PFSK-1 (cell line): ENCODE measurements around the gene NGRN.

Experiments used
- FOXP2 ChIP-seq: optimal IDR thresholded peaks from 2 replicates; pipeline ENCODE3; 2011; ENCODE audit warnings: borderline replicate concordance, control low read depth, inconsistent platforms; ENCODE audit not compliant: insufficient read depth; ENCODE audit errors: extremely low read length, extremely low read depth
- POLR2AphosphoS5 ChIP-seq: IDR thresholded peaks from 2 replicates; pipeline ENCODE4 v1.6.1; 2012; ENCODE audit warnings: low read depth, mild to moderate bottlenecking, control low read depth, low read length, moderate library complexity
- SIN3A ChIP-seq: IDR thresholded peaks from 2 replicates; pipeline ENCODE4 v1.6.1; 2012; ENCODE audit warnings: mild to moderate bottlenecking, low read length, moderate library complexity, borderline replicate concordance; ENCODE audit not compliant: insufficient read depth
- TAF1 ChIP-seq: IDR thresholded peaks from 2 replicates; pipeline ENCODE4 v1.6.1; 2012; ENCODE audit warnings: low read length, control low read depth, borderline replicate concordance; ENCODE audit not compliant: insufficient read depth
- TF ChIP-seq, protein P1 (sequence below), 2 experiments: IDR thresholded peaks; 2 replicates each; pipeline versions ENCODE4 v1.6.1 to v1.8.0; 2011 to 2012; ENCODE audit warnings: low read depth in 2 of 2, low read length in 2 of 2, control low read depth in 1 of 2, inconsistent platforms in 1 of 2, mild to moderate bottlenecking in 1 of 2, moderate library complexity in 1 of 2; ENCODE audit not compliant: insufficient read depth in 1 of 2

NGRN gene

DNA sequence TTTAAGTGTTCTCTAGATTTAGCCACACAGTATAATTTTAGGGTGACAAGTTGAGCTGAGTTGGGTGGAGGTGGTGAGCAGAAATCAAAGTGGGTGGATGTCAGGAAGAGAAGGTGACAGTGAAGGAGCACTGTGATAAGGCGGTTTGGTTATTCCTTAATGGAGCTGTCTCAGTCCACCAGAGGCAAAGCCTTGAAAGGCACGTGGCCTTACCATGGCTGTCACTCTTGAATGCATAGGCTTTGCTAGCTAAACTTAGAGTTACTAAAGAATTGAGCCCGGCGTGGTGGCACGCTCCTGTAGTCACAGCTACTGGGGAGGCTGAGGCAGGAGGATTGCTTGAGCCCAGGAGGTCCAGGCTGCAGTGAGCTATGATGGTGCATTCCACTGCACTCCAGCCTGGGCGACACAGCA, 16.7 kb upstream of the NGRN start:
- TF ChIP-seq TAF1 = no peak
- no peak for TF ChIP-seq FOXP2
- no peak for TF ChIP-seq SIN3A
- no peak for TF ChIP-seq POLR2AphosphoS5
- TF ChIP-seq, protein P1, sequence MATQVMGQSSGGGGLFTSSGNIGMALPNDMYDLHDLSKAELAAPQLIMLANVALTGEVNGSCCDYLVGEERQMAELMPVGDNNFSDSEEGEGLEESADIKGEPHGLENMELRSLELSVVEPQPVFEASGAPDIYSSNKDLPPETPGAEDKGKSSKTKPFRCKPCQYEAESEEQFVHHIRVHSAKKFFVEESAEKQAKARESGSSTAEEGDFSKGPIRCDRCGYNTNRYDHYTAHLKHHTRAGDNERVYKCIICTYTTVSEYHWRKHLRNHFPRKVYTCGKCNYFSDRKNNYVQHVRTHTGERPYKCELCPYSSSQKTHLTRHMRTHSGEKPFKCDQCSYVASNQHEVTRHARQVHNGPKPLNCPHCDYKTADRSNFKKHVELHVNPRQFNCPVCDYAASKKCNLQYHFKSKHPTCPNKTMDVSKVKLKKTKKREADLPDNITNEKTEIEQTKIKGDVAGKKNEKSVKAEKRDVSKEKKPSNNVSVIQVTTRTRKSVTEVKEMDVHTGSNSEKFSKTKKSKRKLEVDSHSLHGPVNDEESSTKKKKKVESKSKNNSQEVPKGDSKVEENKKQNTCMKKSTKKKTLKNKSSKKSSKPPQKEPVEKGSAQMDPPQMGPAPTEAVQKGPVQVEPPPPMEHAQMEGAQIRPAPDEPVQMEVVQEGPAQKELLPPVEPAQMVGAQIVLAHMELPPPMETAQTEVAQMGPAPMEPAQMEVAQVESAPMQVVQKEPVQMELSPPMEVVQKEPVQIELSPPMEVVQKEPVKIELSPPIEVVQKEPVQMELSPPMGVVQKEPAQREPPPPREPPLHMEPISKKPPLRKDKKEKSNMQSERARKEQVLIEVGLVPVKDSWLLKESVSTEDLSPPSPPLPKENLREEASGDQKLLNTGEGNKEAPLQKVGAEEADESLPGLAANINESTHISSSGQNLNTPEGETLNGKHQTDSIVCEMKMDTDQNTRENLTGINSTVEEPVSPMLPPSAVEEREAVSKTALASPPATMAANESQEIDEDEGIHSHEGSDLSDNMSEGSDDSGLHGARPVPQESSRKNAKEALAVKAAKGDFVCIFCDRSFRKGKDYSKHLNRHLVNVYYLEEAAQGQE (IDR thresholded peaks at IDR 0.05; ENCODE audit: insufficient read depth in 1 of 2, low read depth in 2 of 2, low read length in 2 of 2) = no peak

DNA sequence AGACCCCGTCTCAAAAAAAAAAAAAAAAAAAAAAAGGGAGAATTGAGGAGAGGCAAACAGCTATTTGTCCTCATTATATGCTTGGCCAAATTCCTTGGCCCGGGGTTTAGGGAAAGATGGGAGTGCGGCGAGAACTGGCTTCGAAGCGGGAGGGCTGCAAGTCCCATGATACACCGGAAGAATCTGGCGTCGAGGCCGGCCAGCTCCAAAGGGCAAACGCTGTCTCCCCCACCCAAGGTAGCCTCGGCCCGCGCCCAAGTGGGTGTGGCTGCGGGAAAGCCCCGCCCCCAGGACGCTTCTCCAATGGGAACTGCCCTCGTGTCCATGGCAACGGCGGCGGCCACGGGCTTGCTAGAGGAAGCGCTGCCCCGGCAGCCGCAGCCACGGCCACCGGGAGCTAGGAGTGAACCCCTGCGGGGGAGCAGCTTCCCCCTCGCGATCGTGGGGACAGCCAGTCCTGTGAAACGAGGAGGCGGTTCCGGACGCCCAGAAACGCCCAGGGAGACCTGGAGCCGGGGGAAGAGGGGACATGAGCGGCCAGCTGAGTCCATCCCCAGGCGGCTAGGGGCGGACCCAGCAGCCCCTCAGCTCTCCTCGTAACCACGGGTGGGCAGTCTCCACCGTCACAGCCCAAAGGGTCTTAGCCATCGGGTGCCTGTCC, 16.1 kb upstream of the NGRN start, which contains the start of gene TTLL13:
Gene TTLL13, plus strand, starts transcription at position 354 of the 661 bp plus-strand sequence. CDS start 1,075 bp downstream, outside the sequence.
- TF ChIP-seq SIN3A = peak; percentile 86; the same call in 1 of the 2 replicates
- TF ChIP-seq FOXP2 = peak; percentile 68
- no peak for TF ChIP-seq POLR2AphosphoS5

DNA sequence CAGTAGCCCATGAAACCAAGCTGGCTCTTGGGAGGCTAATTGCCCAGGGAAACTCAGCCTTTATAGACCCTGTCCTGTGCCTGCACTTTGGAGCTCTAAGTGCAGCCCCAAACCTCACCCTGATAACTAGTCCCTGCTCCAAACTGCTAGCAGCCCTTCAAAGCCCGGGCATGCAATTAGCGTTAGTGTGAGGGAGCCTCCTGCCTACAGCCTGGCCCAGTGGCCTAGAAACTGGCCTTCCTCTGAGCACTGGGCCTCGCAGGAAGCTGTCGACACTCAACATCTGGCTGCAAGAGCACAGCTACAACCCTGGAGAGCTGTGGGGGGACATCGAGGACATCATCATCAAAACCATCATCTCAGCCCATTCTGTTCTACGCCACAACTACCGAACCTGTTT, 7.7 kb upstream of the NGRN start:
- TF ChIP-seq FOXP2 = no peak
- TF ChIP-seq SIN3A = no peak
- TF ChIP-seq POLR2AphosphoS5 = no peak
- TF ChIP-seq TAF1 = no peak
- TF ChIP-seq, protein P1 (IDR thresholded peaks at IDR 0.05; ENCODE audit: insufficient read depth in 1 of 2, low read depth in 2 of 2, low read length in 2 of 2) = no peak

DNA sequence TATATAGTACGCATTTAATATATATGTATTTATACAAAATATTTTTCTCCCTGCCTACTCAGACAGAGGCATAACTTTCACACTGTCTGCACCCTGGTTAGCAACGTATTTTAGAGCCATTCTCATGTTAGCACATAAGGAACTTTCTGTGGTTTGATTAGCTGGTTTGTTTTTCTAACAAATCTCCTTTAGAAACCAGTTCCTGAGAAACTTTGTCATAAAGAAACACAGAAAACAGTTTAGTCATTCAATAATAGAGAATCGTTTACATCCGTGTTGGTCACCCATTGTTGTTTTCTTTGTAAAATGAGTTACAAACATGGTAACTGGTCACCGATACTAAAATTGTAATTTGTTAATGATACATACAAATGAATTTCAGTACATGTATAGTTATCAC, 5.9 kb upstream of the NGRN start:
- TF ChIP-seq FOXP2 (no peak), SIN3A (no peak)

DNA sequence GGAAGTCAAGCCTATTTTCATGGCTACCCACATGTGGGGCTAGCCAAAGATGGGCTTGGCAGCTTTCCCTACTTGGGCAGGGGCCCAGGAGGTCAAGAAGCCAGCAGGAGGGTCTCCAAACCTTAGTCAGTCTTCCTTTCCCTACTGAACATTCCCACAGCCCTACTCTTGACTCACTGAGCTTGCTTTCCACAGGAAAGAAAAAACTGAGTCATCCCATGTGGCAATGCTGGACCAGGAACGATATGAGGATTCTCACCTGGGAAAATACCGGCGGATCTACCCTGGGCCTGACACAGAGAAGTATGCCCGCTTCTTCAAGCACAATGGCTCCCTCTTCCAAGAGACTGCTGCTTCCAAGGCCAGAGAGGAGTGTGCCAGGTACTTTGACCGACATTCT, 3.7 kb upstream of the NGRN start:
- TF ChIP-seq FOXP2 (no peak), TAF1 (no peak), SIN3A (no peak), POLR2AphosphoS5 (no peak)
- TF ChIP-seq, protein P1 (IDR thresholded peaks at IDR 0.05; ENCODE audit: insufficient read depth in 1 of 2, low read depth in 2 of 2, low read length in 2 of 2) = no peak

DNA sequence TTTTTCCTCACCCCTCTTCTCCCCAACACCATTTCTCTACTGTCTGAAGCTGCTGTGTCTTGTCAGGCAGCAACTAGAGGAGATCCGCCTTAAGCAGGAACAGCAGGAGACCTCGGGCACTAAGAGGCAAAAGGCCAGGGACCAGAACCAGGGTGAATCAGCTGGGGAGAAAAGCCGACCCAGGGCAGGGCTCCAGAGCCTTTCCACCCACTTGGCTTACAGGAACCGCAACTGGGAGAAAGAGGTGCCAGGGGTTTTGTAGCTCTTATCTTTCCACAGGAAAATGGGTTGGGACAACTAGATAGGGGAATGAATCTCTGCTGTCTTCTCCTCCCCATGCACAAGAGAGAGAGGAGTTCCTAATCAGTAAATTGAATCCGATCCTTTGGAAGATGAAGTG, 3.0 kb upstream of the NGRN start:
- TF ChIP-seq SIN3A = no peak
- TF ChIP-seq, protein P1 (IDR thresholded peaks at IDR 0.05; ENCODE audit: insufficient read depth in 1 of 2, low read depth in 2 of 2, low read length in 2 of 2) = no peak
- no peak for TF ChIP-seq FOXP2
- TF ChIP-seq POLR2AphosphoS5 = no peak
- TF ChIP-seq TAF1 = no peak
